ENCODE results near the gene B9D1. TPM values are rescaled to one million over a fixed set of nuclear protein-coding genes. Genes with fewer than 3 reads are reported as not detected.
A peak's percentile ranks its signal among the peaks of the same experiment; 100 is the strongest.

Gene B9D1
- total and polyA plus RNA-seq, 2 donors from 2014 or later, result 32.1 to 67.5 TPM

GRCh38 chr17:19381361-19381740, 18.8 kb upstream of the B9D1 start:
- Histone ChIP-seq H3K4me1 (ENCODE audit: control insufficient read depth in 2 of 3, insufficient read depth in 2 of 3, low read depth in 1 of 3, low read length in 3 of 3) (peaks cover 0 to 27% (median 0%) of the 10 kb centered on the region in 3 donors), H3K4me3 (ENCODE audit: low read length in 3 of 3) (no peak overlapping the region), H3K27ac (ENCODE audit: low read depth in 2 of 2, low read length in 2 of 2) (no peak overlapping the region), H3K9ac (ENCODE audit: low read length in 3 of 3) (no peak overlapping the region), H3K36me3 (ENCODE audit: control insufficient read depth in 2 of 3, insufficient read depth in 3 of 3, low read length in 3 of 3) (peaks cover 10 to 30% (median 21%) of the 10 kb centered on the region in 3 donors), H3K9me3 (ENCODE audit: control insufficient read depth in 2 of 3, insufficient read depth in 1 of 3, low read length in 3 of 3) (no peaks in the 10 kb centered on the region), H3K27me3 (ENCODE audit: control insufficient read depth, insufficient read depth, low read length) (no peaks in the 10 kb centered on the region)
- TF ChIP-seq CTCF (IDR thresholded peaks at IDR 0.05; ENCODE audit: borderline replicate concordance, extremely low read depth, insufficient read depth), result no peak
- FAIRE-seq (no peak), DNase-seq (peak in 2 of 5 donors; percentile 31 to 70)
- intact Hi-C loops (cut with DNase I), result no loop called here

- TF ChIP-seq CTCF (IDR thresholded peaks at IDR 0.05; ENCODE audit: borderline replicate concordance, extremely low read depth, insufficient read depth), result no peak
- peaks cover 10 to 30% (median 21%) of the 10 kb centered on the region in 3 donors for H3K36me3 ChIP-seq (ENCODE audit: control insufficient read depth in 2 of 3, insufficient read depth in 3 of 3, low read length in 3 of 3)
- H3K27ac ChIP-seq (ENCODE audit: low read depth in 2 of 2, low read length in 2 of 2), result no peak overlapping the region
- no peak overlapping the region for H3K4me3 ChIP-seq (ENCODE audit: low read length in 3 of 3)
- H3K4me1 ChIP-seq (ENCODE audit: control insufficient read depth in 2 of 3, insufficient read depth in 2 of 3, low read depth in 1 of 3, low read length in 3 of 3), result peaks cover 0 to 25% (median 0%) of the 10 kb centered on the region in 3 donors
- no peaks in the 10 kb centered on the region for H3K9me3 ChIP-seq (ENCODE audit: control insufficient read depth in 2 of 3, insufficient read depth in 1 of 3, low read length in 3 of 3)
- FAIRE-seq (no peak), DNase-seq (peak in 2 of 5 donors; percentile 51 to 67)
- H3K27me3 ChIP-seq (ENCODE audit: control insufficient read depth, insufficient read depth, low read length), result no peaks in the 10 kb centered on the region
- intact Hi-C loops (cut with DNase I), result no loop called here
- no peak overlapping the region for H3K9ac ChIP-seq (ENCODE audit: low read length in 3 of 3)
Observed at GRCh38 chr17:19380481-19381301, 18.2 kb upstream of the B9D1 start.

GRCh38 chr17:19379361-19380065, 17.0 kb upstream of the B9D1 start:
- TF ChIP-seq CTCF (IDR thresholded peaks at IDR 0.05; ENCODE audit: borderline replicate concordance, extremely low read depth, insufficient read depth), result no peak
- H3K4me3 ChIP-seq (ENCODE audit: low read length in 3 of 3), result peak overlapping the region; percentile 54 to 77 (median 68)
- H3K9ac ChIP-seq (ENCODE audit: low read length in 3 of 3), result peak overlapping the region in 2 of 3 donors; percentile 26 to 76
- intact Hi-C loops (cut with DNase I), result no loop called here
- peaks cover 10 to 30% (median 21%) of the 10 kb centered on the region in 3 donors for H3K36me3 ChIP-seq (ENCODE audit: control insufficient read depth in 2 of 3, insufficient read depth in 3 of 3, low read length in 3 of 3)
- no peaks in the 10 kb centered on the region for H3K27me3 ChIP-seq (ENCODE audit: control insufficient read depth, insufficient read depth, low read length)
- FAIRE-seq (no peak), DNase-seq (peak in 2 of 5 donors; percentile 47 to 60)
- no peak overlapping the region for H3K27ac ChIP-seq (ENCODE audit: low read depth in 2 of 2, low read length in 2 of 2)
- H3K9me3 ChIP-seq (ENCODE audit: control insufficient read depth in 2 of 3, insufficient read depth in 1 of 3, low read length in 3 of 3), result no peaks in the 10 kb centered on the region
- peaks cover 0 to 16% (median 0%) of the 10 kb centered on the region in 3 donors for H3K4me1 ChIP-seq (ENCODE audit: control insufficient read depth in 2 of 3, insufficient read depth in 2 of 3, low read depth in 1 of 3, low read length in 3 of 3)
